GM06990 (cell line): ENCODE measurements around the gene GCG.

Experiments used
- DNase-seq: peaks from one replicate; pipeline ENCODE4 v3.0.0-alpha.2; 2011; ENCODE audit not compliant: insufficient read length; ENCODE audit errors: extremely low read depth
- H3K27me3 ChIP-seq: replicated peaks from 2 replicates; pipeline ENCODE4 v1.6.0; 2011; ENCODE audit warnings: low read length; ENCODE audit not compliant: control insufficient read depth, insufficient read depth
- H3K36me3 ChIP-seq: 2 replicates; pipeline ENCODE4 v1.5.1; 2011; ENCODE audit warnings: low read length; ENCODE audit not compliant: control insufficient read depth, insufficient read depth
- H3K4me3 ChIP-seq: replicated peaks from 2 replicates; pipeline ENCODE4 v1.5.1; 2011; ENCODE audit warnings: low read depth, mild to moderate bottlenecking, control low read depth, low read length
- CTCF ChIP-seq: IDR thresholded peaks from 2 replicates; pipeline ENCODE4 v1.5.1; 2011; ENCODE audit warnings: low read length, control low read depth, mild to moderate bottlenecking, inconsistent platforms; ENCODE audit not compliant: insufficient read depth, poor library complexity, severe bottlenecking

GCG gene

GRCh38 chr2:162152147-162152546 is at the start of gene GCG:
Gene GCG, minus strand, starts transcription at chr2:162152247. Its CDS starts 3,069 bp downstream, at chr2:162149178.
- no peaks in the 10 kb centered on the region for H3K27me3 ChIP-seq
- no peak within 1 kb of the TSS for H3K4me3 ChIP-seq
- H3K36me3 ChIP-seq: no peaks in the 10 kb centered on the region
- TF ChIP-seq CTCF: no peak
- DNase-seq: no peak

GRCh38 chr2:162200636-162201035 is 48.6 kb upstream of the GCG start:
- Histone ChIP-seq H3K36me3 (no peaks in the 10 kb centered on the region), H3K4me3 (no peak overlapping the region), H3K27me3 (no peaks in the 10 kb centered on the region)
- TF ChIP-seq CTCF: no peak
- DNase-seq: no peak

GRCh38 chr2:162199913-162200312 is 47.9 kb upstream of the GCG start:
- Histone ChIP-seq H3K36me3 (no peaks in the 10 kb centered on the region), H3K4me3 (no peak overlapping the region), H3K27me3 (no peaks in the 10 kb centered on the region)
- DNase-seq: no peak
- TF ChIP-seq CTCF: no peak

- Histone ChIP-seq H3K4me3 (no peak overlapping the region), H3K27me3 (no peaks in the 10 kb centered on the region), H3K36me3 (no peaks in the 10 kb centered on the region)
- no peak for DNase-seq
- no peak for TF ChIP-seq CTCF
Observed at GRCh38 chr2:162198239-162198638, 46.2 kb upstream of the GCG start.

GRCh38 chr2:162197069-162197825 is 45.2 kb upstream of the GCG start:
- Histone ChIP-seq H3K36me3 (no peaks in the 10 kb centered on the region), H3K4me3 (no peak overlapping the region), H3K27me3 (no peaks in the 10 kb centered on the region)
- no peak for DNase-seq
- TF ChIP-seq CTCF: no peak
